ENCODE data around the gene USP48.

DNA sequence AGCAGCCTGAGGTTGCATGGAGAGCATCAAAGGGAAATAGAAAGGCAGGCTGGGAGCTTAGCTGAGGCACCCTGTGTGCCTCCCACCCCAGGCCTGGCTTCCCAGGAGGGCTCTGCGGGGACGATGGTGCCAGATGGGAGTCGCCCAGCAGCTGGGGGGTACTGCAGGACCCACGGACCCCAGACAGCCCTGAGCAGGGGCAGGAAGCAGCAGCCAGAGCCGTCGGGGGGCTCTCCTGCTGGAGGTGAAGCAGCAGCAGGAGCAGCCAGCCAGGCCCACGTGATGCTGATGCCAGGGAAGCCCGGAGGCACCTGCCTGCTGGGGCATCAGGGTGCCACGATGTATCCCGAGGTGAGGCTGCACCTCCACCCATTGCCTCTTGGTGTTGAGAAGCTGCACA, 134.2 kb downstream of the USP48 start:
- TF ChIP-seq, protein P1, sequence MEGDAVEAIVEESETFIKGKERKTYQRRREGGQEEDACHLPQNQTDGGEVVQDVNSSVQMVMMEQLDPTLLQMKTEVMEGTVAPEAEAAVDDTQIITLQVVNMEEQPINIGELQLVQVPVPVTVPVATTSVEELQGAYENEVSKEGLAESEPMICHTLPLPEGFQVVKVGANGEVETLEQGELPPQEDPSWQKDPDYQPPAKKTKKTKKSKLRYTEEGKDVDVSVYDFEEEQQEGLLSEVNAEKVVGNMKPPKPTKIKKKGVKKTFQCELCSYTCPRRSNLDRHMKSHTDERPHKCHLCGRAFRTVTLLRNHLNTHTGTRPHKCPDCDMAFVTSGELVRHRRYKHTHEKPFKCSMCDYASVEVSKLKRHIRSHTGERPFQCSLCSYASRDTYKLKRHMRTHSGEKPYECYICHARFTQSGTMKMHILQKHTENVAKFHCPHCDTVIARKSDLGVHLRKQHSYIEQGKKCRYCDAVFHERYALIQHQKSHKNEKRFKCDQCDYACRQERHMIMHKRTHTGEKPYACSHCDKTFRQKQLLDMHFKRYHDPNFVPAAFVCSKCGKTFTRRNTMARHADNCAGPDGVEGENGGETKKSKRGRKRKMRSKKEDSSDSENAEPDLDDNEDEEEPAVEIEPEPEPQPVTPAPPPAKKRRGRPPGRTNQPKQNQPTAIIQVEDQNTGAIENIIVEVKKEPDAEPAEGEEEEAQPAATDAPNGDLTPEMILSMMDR (IDR thresholded peaks at IDR 0.05): no peak
- TF ChIP-seq POLR2A (IDR thresholded peaks at IDR 0.05): no peak

Data from Peyer's patch (tissue), 4 donors.